HG02852 (cell line): Measurements from ENCODE around the gene RANGAP1.
A peak's percentile ranks its signal among the peaks of the same experiment; 100 is the strongest.
"Not testable (repeated sequence)": the region's sequence is repeated elsewhere in the genome, so short reads cannot be mapped to it uniquely, and the experiment has no call there.

Experiments
- ATAC-seq: cut with Tn5 transposase; IDR thresholded peaks from one replicate; pipeline ENCODE4 v1.9.1; 2021; ENCODE audit warnings: mild to moderate bottlenecking, moderate library complexity; ENCODE audit not compliant: unreplicated experiment

The RANGAP1 gene

DNA sequence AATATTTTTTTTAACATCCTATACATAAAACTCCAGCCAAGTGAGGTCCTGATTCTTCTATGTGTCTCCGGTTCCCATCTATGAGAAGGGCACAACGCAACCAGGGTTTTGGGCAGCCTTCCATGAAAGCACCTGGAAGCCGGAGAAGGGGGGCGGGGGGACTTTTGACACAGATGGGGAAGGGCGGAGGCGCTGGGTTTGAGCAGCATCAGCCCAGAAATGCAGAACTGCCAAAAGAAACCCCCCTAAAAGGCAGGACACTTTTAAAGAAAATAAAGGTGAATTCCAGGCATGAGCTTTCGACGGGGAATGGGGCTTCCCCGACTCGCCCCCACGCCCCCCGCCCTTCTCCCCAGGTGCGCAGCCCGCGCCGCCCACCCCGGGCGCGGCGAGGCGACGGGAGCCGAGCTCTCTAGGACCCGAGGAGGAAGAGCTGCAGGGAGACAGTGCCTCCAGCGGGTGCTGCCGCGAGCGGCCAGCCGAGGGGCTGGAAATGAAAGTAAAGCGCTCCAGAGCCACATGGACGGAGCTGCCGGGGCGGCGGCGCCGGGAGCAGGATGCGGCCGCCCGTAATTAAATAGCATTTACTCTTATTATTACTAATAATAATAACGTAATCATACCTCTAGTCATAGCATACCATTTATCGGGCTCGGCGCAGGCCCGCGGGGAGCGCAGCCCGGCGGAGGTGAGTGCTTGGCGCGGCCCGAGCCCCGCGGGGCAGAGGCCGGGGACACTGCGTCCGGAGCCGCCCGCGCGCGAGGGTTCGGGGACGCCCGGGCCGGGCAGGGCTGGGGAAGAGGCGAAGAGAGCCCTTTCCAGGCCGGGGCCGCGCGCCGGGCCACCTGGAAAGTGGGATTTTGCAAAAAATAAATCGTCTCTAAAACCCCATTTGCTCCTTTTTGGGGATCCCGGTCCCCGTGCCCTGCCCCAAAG, 15.4 kb upstream of the RANGAP1 start, which contains the start of gene ZC3H7B:
TSS of gene ZC3H7B (plus strand) at position 441 of the 936 bp plus-strand sequence. CDS start 19,136 bp downstream, outside the sequence.
- peak; percentile 89 for ATAC-seq

DNA sequence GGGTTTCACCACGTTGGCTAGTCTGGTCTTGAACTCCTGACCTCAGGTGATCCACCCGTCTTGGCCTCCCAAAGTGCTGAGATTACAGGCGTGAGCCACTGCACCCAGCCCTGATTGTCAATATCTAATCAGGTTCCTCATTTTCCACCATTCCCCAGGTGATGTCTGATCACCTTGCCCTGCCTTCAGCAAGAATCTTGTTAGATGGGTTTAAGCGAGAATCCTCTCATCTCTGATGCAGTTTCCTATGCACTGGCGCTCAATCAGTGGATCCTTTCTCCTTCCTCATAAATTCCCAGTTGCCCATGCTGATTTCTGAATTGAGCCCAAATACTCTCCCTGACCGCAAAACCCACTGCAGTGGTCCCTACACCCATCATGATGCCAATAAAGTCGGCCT, 14.7 kb upstream of the RANGAP1 start:
- no peak for ATAC-seq

DNA sequence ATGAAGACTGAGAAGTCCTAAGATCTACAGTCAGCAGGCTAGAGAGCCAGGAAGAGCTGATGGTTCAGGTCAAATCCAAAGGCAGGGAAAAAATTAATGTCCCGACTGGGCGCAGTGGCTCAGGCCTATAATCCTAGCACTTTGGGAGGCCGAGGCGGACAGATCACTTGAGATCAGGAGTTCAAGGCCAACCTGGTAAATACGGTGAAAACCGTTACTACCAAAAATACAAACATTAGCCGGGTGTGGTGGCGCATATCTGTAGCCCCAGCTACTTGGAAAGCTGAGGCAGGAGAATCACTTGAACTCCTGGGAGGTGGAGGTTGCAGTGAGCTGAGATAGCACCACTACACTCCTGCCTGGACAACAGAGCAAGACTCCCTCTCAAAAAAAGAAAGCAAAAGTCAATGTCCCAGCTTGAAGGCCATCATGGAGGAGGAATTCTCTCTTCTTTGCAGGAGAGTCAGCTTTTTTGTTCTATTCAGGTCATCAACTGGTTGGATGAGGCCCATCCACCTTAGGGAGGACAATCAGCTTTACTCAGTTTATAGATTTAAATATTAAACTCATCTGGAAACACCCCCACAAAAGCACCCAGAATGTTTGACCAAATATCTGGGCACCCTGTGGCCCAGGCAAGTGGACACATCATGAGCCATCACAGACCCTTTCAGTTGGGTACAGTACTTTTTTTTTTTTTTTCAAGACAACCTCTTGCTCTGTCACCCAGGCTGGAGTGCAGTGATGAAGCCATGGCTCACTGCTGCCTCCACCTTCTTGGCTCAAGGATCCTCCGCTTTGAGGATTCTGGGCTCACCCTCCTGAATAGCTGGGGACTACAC, 11.1 kb upstream of the RANGAP1 start:
- ATAC-seq, result no peak

DNA sequence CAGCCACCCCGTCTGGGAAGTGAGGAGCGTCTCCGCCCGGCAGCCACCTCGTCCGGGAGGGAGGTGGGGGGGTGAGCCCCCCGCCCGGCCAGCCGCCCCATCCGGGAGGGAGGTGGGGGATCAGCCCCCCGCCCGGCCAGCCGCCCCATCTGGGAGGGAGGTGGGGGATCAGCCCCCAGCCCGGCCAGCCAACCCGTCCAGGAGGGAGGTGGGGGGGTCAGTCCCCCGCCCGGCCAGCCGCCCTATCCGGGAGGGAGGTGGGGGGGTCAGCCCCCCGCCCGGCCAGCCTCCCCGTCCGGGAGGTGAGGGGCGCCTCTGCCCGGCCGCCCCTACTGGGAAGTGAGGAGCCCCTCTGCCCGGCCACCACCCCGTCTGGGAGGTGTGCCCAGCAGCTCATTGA, 8.8 kb upstream of the RANGAP1 start:
- ATAC-seq, result not testable (repeated sequence)

DNA sequence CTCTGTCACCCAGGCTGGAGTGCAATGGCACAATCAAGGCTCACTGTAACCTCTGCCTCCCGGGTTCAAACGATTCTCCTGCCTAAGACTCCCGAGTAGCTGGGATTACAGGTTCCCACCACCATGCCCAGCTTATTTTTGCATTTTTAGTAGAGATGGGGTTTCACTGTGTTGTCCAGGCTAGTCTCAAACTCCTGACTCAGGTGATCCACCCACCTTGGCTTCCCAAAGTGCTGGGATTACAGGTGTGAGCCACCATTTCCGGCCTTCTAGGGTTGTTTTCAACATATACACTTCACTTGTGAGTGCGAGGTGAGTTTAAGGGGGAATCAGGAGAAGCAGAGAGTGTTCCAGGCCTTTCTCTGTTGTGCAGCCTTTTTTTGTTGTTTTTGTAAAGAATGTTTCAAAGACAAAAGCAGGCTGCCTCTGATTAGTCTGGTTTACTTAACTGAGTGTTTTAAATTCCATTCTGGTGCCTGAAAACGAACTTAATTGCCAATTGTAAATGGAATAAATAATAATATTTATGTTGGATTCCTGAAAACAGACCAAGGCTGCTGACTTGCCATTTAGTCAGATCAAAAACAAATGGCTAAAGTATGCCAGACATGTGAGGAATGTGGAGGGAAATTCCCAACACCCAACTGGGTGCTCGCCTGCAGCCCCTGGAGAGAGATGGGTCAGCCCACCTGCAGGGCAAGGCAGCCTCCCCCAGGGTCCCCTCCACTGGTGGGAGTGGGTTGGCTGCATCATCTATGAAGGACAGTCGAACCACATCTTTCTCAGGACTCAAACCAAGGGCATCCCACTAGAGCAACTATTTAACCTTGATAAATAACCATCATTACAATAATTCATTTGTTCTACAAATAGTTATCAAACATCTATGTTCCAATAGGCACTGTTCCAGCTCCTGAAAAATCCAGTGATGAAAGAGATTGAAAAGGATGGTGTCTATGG, 4.6 kb upstream of the RANGAP1 start:
- ATAC-seq, result no peak

DNA sequence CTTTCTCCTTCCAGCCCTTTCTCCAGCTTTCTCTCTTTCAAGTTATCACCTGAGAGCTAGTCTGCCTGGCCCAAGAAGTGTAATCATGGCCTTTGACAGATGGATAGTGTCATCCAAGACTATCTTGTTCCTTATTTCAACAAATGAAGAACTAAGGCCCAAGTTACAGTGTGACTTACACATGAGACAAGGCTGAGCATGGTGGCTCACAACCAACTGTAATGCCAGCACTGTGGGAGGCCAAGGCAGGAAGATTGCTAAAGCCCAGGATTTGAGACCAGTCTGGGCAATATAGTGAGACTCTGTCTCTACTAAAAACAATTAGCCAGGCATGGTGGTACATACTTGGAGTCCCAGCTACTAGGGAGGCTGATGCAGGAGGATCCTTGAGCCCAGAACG, 3.7 kb upstream of the RANGAP1 start:
- ATAC-seq, result no peak

DNA sequence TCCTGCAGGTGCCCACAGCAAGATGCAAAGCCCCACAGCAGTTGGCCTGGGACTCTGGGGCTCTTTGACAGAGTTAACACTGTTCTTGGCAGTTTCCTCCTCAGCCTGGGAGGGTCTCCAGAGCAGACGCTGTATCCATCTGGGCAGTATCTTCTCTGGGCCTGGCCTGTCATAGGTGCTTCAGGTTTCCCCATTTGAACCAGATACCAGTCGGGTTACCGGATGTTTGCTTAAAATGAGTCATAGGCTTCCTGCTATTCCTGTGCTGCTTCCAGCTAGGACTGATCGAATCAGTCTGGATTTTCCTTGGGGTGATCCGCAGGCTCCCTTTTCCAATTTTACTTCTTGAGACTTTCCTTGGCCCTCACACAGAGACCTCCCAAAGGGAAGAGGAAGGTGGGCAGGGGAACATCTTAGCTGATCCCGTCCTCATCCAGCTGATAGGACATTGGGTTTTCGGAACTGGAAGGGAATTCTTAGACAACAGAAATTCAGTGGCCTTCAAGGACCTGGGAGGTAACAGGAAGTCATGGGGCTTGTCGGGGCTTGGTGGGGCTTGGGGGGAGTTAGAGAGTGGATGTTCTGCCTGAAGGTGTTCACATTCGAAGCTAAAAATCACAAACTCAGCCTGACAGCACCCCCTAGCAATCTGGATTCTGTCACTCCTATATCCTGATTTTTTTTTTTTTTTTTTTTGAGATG, 2.4 kb upstream of the RANGAP1 start:
- no peak for ATAC-seq

DNA sequence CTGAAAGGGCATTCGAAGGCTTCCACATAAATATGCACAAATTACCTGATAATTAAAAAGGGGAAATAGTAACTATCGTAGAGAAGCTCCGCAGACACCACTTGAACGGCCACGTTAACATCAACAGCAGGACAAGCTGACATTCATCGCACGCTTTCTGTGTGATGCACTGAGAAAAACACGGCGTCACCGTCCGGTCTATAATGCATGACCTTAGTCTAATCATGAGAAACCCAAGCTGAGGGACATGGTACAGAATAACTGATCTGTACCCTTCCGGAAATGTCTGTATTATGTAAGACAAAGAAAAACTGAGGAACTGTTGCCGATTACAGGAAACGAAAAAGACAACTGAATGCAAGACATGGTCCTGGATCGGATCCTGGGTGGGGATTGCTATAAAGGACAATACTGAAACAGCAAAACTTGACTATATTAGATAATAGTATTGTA, 678 bp upstream of the RANGAP1 start:
- peak; percentile 12 for ATAC-seq

DNA sequence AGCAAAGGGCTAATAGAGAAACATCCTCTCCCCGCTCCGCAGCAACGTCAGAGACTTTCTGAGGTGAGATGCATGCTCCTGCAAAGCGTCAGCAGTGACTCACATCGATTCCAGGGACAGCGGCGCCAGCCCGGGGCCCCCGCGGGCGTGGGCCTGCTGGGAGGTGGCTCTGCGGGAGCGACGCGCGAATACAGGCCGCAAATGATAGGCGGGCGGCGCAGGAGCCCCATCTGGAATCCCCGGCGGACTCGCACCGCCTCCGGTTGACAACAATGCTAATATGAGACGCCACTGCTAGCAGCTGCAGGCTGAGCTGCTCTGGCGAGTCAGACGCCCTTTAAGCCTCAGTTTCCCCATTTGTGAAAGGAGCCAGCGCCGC, 557 bp downstream of the RANGAP1 start:
- ATAC-seq, result peak; percentile 7

DNA sequence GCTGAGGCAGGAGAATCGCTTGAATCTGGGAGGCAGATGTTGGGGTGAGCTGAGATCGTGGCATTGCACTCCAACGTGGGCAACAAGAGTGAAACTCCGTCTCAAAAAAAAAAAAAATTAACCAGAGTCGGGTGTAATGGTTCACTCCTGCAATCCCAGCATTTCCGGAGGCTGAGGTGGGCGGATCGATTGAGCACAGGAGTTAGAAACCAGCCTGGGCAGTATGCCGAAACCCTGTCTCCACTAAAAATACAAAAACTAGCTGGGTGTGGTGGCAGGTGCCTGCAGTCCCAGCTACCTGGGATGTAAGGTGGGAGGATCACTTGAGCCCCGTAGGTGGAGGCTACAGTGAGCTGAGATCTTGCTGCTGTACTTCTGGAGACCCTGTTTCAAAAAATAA, 1.5 kb downstream of the RANGAP1 start:
- no peak for ATAC-seq

DNA sequence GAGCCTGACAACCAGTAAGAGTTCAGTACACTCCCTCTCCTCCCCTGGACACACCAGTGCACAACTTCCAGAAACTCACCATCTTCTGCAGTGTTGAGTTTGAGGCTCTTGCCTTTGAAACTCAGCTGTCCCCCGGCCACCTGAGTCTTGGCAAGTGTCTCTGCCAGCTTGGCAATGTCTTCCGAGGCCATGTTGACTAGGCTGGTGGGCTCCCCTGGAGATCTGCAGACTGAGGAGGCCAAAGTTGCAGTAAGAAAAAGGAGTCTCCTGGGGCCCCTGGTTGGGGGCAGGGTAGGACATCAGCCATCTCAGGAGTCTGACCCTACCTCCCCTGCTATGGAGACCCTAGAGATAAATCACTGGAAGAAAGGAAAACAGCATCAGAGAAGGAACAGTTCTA, 5.1 kb downstream of the RANGAP1 start:
- ATAC-seq, result no peak

DNA sequence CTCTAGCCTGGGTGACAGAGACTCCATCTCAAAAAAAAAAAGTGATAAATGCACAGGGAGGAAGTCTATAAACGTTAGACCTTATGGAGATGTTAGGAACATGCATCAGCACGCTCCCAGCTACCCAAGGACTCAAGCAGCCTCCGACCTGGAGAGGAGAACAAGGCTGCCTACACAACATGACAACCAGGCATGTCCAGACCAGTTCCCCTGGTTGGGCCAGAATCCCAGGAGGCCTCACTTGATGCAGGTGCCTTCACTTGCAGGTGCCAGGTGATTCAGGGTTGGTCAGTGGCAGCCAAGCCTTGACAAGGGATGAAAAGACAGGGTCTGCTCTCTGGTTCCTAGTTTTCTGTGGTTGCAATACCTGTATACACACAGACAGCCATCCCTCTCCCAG, 5.9 kb downstream of the RANGAP1 start:
- ATAC-seq, result no peak

DNA sequence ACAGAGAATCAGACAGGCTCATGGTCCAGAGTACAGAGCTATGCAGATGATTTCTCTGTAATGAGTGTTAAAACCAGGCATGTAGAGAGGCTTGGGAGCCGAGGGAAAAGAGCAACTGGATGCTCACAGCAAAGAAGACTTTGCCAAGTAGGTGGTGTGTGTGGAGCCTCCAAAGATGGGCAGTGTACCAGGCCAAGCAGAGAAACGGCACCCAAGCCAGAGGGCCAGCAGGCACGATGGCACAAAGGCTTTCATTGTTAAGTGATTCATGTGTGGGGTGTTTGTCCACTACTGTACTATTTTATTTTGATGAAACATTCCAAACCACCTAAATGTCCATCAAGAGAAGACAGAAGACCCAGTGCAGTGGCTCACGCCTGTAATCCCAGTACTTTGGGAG, 11.1 kb downstream of the RANGAP1 start:
- ATAC-seq, result no peak

DNA sequence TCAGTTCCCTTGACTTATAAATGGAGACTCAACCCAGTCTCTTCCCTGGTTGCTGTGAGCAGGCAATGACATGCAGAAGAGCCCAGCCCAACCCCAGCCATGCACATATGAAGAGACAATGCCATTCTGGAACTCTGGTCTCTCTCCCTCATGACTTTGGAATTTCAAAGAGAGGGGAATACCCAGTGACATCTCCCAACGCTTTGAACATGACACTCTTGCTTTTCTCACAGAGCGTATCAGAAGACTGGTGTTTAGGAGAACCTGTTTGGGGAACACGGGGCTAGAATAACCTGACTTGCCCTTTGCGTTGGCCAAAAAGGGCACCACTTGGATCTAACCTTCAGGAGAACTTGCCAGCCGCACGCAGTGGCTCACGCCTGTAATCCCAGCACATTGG, 12.9 kb downstream of the RANGAP1 start:
- ATAC-seq, result no peak

DNA sequence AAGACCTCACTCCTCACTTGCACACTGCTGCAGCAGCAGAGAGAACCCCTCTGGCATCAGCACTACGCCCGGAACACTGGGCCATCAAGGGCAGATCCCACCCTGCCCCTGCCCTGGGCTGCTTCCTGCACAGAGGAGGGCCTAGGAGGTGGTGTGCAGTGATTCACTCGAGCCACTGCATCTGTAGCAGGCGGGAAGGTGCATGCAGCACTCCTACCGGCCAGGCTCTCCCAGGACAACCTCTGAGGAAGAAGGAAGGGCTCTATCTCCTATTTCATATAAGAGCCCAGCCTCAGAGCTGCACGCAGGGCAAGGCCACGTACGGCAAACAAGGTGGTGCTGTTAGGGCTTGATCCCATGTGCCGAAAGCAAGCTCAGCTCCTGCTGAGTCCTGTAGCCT, 14.2 kb downstream of the RANGAP1 start:
- ATAC-seq, result no peak

DNA sequence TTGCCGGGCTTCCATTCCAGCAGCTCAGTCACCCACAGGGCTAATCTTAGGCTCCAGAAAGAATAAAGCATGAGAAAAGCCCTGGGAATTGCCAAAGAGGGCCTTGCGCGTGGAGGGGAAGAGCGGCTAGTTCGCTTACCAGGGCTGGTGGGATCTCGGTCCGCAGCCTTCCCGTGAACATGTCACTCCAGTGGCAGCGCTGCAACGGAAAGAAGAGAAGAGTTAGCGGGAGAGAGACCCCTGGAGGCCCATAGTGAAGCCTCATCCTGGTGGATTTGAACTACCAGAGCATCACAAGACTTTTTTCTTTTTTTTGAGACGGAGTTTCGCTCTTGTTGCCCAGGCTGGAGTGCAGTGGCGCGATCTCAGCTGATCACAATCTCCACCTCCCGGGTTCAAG, 18.0 kb downstream of the RANGAP1 start:
- no peak for ATAC-seq

DNA sequence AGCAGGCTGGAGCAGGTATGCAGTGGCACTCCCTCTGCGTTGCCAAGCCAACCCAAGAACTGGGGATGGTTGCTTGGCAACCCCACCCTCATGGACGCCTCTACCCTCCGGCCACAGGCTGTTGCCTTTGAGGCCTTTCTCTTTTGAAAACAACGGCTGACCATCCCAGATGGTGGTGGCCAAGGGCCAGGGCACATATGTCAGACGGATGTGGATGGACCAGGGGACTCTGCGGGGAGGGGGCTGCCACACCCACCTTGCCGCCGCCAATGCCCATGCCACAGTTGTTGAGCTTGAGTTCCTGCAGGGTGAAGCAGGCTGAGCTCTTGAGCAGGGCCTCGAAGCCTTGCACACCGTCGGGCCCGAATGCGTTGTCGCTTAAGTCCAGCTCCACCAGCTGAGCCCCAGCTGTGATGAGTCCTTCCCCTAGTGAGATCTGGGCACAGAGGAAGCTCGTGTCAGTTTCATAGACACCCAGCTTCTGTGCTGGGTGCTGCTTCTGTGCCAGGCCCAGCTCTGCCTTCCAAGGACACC, 21.5 kb downstream of the RANGAP1 start:
- ATAC-seq, result no peak

DNA sequence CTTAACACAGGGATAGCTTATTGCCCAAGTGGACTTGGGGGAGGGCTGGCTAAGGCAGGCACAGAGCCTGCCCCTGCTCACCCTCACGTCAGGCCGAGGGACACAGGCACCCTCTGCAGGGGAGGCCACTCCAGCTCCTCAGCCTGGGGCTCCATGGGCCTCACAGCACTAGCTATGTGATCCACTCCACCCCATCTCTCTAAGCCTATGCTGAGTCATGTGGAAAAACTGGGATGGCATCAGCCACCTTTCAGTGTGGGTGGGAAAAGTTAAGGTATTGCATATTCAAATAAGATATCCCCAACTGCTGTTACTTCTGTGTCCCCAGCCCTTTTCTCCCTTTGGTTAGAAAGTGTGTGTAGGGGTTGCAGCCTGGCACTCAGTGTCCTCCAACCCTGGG, 22.3 kb downstream of the RANGAP1 start:
- no peak for ATAC-seq

DNA sequence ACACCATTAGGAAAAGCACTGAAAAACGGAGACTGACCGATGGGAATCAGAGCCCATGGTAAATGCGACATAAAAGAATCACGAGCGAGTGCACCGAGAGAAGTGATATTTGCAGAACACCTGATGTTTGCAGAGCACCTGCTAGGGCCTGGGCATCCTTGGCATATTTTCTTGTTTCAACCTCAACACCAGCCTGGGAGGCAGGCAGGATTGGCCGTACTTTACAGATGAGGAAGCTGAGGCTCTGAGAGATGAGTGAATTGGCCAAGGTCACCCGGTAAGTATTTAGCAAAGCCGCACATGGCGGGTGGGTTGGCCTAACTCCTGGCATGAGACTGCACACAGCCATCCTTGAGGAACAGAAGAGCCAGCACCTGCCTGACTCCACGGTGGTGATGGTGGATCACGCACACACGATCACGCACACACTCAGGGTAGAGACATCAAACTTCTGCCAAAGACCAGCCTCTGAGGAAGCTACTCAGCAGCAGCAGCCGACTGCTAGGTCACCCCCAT, 23.7 kb downstream of the RANGAP1 start:
- no peak for ATAC-seq
